ENCODE data around the gene PTPN4.

Gene PTPN4

DNA sequence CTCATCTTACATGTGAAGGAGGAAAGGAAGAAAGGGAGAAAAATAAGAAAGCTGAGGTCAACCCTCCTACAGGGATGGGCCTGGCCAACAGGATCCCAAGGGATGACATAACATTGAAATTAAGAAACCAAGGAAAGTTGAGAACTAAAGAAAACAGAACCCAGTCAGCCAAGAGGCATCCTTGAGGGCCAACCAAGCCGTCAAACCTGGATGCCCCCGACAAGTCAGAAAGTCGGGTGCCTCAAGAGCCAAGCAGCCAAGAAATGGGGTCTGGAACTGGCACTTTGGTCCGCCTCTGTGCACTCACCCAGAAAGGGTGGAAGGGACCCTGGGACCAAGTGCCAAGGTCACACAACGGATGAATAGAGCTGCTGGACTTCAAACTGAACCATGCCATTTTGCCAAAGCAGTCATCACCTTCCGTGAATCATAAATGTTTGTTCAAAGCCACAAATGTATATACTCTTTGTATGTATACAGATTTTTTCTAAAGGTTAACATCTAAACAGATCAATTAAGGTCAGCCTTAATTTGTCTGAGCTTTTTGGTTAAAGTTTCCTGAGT lies 27.0 kb upstream of the PTPN4 start:
- no peak for DNase-seq (ENCODE audit: low read depth in 2 of 3, low spot score in 1 of 3)

DNA sequence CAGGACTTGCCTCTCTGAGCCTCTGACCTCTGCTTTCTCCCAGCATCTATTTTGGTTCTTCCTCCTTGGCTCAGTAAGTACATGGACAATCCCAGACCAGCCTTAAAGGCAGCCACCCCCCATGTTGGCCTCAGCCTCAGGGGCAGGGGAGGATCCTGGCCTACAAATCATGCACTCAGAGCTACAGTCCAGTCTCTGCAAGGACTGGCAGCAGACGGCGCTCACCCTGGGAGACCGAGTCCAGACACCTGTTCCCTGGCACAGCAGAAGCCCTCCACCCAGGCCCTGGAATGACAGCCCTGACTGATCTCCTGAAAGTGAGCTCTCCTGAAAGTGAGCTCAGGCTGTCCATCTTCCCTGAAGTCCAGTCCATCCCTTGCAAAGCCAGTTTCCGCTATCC lies 25.7 kb upstream of the PTPN4 start:
- no peak for DNase-seq (ENCODE audit: low read depth in 2 of 3, low spot score in 1 of 3)

DNA sequence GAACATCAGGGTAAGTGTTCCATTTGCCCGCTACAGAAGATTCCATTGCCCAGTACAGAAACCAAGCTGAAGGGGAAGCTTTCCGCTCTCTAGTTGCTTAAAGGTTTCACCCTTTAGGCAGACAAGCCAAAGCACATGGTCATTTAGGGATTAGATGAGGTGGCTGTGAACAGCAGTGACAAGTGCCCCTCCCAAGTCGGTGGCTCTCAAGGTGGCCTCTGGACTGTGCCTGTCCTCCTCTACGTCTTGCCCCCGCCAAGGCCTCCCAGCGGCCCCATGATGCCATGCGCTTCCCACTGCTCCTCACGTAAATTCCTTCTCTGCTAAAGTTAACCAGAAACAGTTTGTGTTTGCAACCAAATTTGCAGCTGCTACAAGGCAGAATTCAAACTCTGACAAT lies 24.2 kb upstream of the PTPN4 start:
- no peak for DNase-seq (ENCODE audit: low read depth in 2 of 3, low spot score in 1 of 3)

DNA sequence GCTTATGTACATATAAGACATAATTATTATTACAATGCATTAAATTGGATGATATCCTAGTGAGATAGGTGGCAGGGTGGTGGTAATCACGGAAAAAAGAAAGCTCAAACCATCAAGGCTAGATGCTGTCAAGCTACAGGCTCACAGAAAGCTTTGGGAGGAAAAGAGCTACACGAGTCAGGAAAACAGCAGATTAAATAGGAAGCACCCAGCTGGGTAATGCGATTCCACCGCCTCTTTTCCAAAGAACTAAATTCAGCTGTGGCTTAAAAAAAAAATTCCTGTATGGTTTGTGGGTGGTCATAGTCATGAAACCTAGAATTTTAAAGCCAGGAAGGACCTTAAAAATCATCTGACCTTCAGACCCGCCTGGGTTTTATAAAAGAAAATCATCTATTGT lies 23.7 kb upstream of the PTPN4 start:
- DNase-seq (ENCODE audit: low read depth in 2 of 3, low spot score in 1 of 3), result no peak

DNA sequence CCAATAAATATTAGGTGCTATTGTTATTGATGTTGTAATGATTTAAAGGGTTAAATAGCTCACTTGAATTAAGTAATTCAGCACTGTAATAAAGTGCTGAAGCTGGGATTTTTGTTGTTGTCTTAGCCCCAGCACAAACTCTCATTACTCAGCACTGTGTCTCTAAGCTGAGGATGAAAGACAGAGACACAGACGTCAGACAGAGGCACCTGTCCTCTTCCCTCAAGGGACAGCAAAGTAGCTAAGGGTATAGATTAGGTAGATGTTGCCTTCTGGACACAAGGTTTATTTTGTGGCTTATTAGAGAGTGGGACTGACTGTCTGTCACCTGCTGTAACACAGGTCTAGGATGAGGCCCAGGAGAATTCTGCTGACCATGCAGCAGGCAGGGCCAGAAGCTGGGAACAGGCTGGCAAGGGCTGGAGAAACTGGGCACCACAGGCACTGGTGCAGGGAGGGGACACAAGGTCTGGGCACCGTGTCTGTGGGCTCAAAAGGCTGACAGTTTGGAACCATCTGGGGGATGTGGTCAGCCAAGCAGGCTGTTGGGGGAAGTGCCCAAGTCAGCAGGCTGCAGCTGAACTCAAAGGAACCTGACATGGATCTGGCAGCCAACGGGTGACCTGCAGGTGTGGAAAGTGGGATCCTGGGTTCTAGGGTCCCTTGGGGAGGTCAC lies 20.0 kb upstream of the PTPN4 start:
- no peak for DNase-seq (ENCODE audit: low read depth in 2 of 3, low spot score in 1 of 3)

DNA sequence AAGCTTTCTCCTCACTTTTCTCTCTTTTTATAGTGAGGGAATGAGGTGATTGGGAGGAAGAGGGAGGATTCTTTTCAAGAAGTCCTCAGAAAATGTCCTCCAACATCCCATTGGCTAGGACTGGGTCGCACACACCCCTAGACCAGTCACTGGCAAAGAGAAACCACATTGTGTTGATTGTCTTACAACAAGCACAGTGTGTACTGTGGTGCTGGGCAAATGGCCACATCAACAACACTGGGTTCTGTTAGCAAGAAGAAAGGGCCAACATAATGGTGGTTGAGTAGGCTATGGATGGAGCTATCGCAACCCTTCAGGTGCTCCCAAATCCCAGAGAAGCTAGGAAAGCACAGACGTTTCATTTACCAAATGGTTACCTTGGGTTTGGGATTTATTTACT lies 18.7 kb upstream of the PTPN4 start:
- no peak for DNase-seq (ENCODE audit: low read depth in 2 of 3, low spot score in 1 of 3)

DNA sequence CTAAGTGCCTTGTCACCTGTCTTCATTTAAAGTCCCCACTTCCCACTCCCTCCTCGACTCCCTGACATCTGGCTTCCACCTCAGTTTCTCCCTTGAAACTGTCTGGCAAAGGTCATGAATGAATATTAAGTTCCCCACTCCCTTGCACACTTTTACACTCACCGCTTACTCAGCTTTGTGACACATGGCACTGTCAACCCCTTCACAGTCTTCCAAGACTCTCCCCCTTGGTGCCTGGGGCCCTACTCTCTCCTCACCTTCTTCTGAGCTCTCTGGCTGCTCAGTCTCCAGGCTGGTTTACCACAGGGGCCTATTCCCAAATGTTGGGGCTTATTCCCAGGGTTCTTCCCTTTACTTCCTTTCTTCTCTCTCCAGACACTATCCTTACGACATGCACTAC lies 17.9 kb upstream of the PTPN4 start:
- DNase-seq (ENCODE audit: low read depth in 2 of 3, low spot score in 1 of 3), result no peak

DNA sequence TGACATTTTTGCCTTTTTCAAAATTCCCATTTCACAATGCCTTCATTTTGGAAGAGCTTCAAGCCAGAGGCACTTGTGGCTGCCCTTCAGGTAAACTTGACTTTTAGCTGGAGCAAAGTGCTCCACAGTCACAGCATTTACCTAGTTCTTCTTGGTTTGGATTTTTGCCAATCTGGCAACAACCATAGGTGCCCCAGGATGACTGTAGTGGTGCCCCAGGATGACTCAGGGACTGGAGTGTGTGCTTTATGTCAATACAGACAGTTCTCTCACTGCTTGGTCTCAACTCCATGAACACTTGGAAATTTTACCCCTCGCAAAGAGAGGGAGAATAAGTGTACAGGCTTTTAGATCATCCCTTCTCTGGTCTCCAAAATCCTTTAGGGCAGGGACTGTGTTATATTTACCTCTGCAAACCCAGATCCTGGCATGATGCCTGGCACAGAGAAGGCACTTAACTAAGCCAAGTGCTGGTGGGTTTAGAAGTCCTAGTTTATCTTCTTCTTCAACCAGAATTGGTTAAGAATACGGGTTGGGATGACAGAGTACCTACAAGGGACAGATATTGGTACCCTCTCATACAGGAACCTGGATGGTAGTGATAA lies 15.3 kb upstream of the PTPN4 start:
- DNase-seq (ENCODE audit: low read depth in 2 of 3, low spot score in 1 of 3), result no peak

DNA sequence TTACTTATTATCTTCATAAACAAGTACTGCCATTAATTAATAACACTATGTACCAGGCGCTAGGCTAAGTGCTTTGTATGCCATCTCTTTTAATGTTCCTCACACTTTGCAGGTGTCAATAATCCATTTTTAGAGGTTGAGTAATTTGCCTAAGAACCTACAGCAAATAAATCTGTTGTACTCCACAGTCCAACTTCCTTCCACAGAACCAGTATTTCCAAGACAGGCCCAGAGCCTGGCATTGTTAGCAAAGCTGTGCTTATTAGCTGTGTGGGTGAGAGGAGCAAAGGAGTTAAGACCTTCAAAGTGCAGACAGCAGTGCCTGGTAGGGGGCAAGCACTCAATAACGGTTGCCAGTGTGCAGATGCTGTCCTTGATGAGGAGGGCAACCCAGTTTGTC lies 14.2 kb upstream of the PTPN4 start:
- no peak for DNase-seq (ENCODE audit: low read depth in 2 of 3, low spot score in 1 of 3)

DNA sequence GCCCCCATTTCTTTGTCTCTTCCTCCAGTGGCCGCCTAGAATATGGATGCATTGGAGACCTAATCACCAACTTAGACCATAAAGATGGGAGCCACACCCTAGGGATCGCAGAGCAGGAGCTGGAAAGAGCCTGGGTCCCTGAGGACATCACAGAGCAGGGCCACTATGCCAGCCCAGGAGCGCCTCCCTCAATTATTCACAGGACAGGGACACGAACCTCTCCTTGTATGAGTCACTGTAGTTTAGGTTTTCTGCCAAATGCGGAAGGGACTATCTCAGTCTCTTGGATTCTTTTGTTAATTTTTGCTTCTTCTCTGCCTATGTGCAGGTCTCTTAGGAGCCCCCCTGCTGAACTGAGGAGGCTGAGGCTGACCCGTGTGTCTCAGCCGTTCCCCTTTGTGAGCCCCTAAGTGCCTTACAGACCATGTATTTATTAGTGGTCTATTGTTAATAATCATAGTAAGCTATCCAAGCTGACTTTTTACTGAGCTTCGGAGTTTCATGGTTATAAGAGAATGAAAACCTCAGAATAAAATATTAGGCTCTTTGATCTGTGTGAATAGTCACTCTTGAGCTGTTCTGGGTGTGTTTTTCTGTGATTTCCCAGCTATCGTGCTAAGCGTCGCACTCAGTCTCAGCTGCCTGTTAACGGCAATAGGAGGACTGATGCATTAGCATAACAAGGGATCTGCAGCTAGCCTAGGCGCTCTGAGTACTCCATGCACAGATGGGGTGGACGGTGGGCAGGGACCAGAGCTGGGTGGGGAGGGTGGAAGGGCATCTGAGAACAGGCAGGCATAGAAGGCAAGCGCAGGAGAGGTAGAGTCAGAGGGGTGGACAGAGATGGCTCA lies 12.7 kb upstream of the PTPN4 start:
- no peak for DNase-seq (ENCODE audit: low read depth in 2 of 3, low spot score in 1 of 3)

DNA sequence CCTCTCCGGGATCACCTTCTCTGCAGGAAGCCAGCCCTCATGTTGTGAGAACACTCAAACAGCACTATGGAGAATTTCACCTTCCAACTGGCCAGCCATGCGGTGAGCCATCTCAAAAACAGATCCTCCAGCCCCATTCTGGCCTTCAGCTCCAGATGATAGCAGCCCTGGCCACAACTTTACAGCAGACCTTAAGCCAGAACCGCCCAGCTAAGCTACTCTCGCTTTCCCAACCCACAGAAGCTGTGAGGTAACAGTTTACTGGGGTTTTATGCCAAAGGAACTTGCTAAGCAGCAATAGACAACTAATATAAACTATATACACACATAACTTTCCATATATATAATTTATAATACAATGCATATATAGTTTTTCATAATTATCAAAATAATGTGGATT lies 11.6 kb upstream of the PTPN4 start:
- DNase-seq (ENCODE audit: low read depth in 2 of 3, low spot score in 1 of 3), result no peak

DNA sequence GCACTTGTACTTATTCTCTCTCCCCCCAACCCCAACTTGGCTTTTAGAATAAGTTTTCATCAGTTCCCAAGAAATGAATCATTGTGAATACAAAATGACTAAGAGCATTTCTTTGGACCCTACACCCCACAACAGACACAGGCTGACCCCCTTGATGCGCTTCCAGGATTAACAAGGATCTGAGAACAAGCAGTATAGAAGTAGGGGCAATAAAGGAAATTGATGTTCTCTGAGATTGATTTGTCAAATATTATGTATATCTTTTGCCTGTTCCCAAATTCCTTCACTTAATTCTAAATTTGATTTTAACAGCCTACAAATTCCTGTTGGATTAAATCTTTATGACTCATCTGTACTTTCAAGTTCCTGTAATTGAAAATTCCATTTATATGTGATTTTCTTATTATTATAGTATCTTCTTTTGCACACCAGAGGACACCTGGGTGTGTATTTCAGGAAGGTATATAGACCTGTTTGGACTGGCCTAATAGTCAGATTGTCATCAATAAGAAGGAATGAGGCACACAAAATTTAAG lies 10.2 kb upstream of the PTPN4 start:
- DNase-seq (ENCODE audit: low read depth in 2 of 3, low spot score in 1 of 3), result no peak

DNA sequence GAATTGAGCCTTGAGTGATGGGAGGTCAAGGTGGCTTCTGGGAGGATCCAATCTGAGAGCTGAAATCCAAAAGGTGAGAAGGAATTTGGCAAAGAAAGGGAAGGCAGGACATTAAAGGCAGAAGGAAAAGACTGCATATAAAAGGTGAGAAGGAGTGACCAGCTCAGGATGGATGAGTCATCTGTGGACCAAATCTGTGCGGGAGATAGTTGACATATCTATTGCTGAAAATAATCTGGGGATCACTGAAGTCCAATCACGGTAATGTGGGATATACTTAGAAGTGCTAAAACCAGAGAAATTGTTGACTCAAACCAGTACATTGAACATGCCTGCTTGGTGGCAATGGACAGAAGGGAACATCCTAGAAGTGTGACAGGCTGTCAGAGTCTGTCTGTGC lies 8.0 kb upstream of the PTPN4 start:
- DNase-seq (ENCODE audit: low read depth in 2 of 3, low spot score in 1 of 3), result no peak

DNA sequence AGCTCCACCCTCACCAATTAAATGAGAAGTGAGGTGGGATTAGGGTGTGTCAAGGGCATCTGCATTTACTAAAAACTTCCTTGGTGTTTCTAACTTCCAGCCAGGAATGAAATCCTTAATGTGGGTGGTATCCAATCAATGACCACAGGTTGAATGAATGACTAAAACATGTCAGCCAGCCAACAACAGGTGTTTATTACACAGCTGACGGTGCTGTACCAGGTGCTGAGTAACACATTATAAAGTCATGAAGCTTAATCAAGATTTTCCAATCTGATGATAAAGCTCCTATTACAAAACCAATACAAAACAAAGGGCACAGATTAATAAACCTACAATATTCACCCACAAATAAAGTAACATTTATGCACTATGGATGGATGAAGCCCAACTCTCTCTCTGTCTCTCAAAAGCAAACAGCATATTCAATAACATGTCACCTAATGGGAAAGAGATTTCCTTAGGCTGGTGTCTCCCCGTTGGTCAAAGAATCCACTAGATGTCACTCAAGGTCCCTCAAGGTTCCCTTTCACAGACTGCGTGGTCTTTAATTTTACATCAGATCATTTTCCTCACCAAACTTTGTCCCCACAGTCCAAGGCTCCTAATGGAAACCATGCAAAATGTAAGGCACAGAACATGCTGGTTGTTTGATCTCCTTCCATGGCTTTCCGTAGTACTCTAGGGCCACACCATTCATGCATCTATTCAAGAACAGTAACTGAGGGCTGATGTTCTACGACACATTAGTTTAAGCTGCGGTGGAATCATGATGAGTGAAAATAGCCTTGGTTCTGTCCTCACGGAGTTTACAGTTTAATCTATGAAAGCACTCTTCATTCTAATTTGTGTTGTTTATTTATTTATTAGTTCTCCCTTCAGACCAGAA lies 6.4 kb upstream of the PTPN4 start:
- DNase-seq (ENCODE audit: low read depth in 2 of 3, low spot score in 1 of 3), result peak in 1 of 3 donors; percentile 23

DNA sequence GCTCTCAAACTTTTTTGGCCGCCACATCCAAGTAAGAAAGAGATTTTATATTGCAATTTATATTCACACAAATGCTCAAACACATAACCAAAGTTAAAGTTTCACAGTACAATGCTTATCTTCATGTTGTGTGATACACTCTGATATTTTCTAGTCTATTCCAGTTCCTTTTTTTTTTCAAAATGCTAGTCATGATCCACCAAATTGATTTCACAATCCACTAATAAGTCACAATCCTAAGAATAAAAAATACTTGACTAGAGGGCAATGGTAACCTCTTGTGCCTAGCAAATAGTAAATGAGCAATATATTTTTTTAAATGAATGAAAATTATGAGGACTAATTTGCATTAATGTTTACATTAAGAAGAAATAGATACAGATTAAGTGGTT lies 5.8 kb upstream of the PTPN4 start:
- DNase-seq (ENCODE audit: low read depth in 2 of 3, low spot score in 1 of 3), result no peak

DNA sequence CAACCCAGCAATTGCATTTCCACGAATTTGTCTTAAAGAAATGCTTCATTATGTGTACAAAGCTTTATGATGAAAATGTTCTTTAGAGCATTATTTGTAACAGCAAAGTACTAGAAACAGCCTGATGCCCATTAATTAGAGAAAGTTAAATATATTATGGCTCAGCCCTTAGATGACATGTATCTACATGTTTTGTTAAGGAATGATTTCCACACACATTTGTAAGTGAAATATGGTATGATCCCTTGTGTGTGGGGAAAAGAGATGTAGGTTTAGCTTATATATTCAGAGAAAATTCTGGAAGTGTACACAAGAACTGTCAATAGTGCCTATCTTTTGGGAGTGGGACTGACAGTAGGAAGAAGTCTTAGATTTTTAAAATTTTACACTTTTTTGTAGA lies 3.8 kb upstream of the PTPN4 start:
- no peak for DNase-seq (ENCODE audit: low read depth in 2 of 3, low spot score in 1 of 3)

DNA sequence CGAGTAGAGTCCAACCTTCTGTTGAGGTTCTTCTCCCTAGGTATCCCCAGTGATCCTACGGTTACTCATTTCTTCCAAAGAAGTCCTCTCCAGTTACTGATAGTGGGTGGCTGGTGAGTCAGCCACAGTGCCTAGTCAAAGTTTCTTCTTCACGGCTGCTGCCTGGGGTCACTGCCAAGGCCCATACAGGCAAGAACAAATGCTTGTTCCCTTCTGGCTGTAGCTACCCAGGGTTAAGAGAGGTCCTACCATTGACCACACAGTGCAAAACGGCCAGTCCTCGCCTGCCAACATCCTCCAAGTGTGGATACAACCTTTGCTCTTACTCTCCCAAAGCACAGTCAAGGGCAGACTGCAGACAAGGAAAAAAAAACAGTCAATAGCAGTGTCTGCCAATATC lies 2.9 kb upstream of the PTPN4 start:
- DNase-seq (ENCODE audit: low read depth in 2 of 3, low spot score in 1 of 3), result peak; percentile 21 to 41 (median 24)

DNA sequence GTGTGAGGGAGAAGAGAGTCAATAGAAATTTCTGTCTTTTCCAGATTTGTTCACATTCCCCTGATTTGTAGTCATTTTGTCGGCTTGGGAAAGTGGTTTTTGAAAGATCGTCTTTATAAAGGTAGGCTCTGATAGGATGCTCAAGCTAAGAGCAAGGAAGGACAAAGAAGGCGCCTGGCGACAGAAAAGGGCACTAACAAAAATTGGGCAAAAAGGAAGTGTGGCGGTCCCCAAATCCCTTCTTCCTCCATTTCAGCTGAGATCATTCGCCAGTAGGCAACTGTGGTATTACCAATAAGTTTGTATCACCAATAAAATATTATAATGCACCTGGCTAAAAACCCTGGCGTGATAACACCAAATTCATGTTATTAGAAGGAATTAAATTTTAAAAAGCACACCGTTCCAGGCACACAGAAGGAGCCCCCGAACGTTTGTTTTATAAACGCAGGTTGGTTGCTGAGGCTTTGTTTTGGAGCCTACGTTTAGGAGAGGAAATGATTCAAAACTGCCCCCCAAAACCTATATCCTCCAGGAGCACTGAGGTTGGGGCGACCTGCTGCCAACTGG lies 756 bp upstream of the PTPN4 start:
- no peak for DNase-seq (ENCODE audit: low read depth in 2 of 3, low spot score in 1 of 3)

DNA sequence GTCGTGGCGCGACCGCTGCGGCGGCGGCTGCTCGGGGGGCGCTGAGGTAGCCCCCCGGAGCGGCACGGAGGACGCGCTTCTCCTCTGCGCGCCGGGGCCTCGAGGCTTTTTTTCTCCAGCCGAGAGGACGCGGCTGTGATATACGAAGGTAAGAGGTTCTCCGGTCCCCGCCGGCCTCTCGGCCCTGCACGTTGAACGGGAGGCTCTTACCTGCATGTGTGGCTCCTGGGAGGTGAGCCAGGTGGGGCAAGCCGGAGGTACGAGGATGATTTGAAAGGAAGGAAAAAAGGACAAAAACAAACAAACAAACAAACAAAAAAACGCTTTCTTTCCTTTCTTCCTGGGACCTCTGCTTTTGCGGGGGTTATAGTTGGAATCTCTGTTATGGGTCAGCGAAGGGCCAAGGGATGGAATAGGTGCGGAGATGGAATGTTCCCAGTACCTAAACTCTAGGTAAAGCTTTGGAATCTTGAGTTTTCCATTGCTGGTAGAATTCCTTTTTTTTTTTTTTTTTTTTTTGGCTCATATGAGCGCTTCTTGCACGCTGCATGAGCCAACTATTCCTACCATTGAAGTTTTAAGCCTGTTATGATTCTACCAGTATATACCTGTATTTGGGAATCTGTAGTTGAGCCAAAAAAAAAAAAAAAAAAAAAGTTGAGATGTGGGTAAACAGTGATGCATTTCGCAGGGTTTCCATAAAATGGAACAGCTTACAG lies 674 bp downstream of the PTPN4 start:
- DNase-seq (ENCODE audit: low read depth in 2 of 3, low spot score in 1 of 3), result peak in 1 of 3 donors; percentile 16

DNA sequence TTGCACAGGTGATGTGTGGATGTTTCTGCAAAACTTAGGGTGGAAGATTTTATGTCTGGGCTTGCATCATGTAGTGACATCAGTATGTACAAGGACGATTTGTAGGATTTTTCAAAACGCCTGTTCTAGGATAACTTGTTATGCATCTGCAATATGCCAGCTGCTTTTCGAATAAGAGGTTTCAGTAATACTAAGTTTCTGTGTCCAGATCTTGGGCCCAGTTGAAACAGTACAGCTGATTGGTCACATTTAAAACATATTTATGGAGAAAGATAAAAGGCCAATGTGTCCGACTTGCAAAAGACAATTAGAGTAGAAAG lies 1.2 kb downstream of the PTPN4 start:
- DNase-seq (ENCODE audit: low read depth in 2 of 3, low spot score in 1 of 3), result no peak

All from stimulated activated CD4-positive, alpha-beta T cell treated with anti-CD3 and anti-CD28 coated beads, Interleukin-12 subunit alpha, Interleukin-12 subunit beta, amount 100 ng/mL, for 48 hours (primary cell).